Measurements from ENCODE around the gene TAF11L14.

- TF ChIP-seq POLR2A (IDR thresholded peaks at IDR 0.05; ENCODE audit: low read length) (no peak), GATA1 (IDR thresholded peaks at IDR 0.05; ENCODE audit: low read depth, low read length) (no peak)
These were observed 21.7 kb downstream of the TAF11L14 start for GRCh38 chr5:17655921-17656320.
